ENCODE results near the gene TPGS1.

TPGS1 gene, protein sequence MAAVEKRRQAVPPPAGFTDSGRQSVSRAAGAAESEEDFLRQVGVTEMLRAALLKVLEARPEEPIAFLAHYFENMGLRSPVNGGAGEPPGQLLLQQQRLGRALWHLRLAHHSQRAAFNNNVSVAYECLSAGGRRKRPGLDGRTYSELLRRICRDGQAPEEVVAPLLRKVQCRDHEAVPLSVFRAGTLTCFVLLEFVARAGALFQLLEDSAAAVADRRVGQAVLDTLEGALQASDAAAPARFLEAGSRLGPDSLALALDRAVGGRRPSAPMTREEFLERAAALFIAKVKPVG

DNA sequence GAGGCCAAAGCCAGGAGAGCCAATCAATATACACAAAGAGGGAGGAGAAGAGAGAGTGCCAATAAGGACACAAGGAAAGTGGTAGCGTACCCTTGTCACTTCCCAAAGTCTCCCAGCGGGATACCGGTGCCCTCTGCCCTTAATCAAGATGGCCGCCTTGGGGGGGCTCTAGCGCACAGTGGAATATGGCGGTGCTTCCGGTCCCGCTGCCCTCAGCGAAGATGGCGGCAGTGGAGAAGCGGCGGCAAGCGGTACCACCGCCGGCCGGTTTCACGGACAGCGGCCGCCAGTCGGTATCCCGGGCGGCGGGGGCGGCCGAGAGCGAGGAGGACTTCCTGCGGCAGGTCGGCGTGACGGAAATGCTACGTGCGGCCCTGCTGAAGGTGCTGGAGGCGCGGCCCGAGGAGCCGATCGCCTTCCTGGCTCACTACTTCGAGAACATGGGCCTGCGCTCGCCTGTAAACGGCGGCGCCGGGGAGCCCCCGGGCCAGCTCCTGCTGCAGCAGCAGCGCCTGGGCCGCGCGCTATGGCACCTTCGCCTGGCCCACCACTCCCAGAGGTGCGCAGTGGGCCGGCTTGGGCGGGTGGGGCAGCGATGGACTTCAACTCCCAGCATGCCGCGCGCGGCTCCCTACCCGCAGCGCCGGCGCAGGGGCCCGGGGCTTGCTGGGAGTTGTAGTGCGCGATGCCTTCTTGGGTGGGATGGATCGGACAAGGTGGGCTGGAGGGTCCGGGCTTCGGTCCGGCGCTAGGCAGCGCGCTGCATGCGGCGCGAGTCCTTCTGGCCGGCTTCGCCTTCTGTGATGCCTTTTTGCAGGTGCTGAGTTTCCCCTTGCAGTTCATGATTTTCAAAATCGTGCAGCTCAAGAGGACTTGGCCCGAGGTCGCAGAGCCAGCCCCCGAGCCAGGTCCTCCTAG is at the start of gene TPGS1:
TPGS1 (plus strand) TSS at position 212 of the 918 bp plus-strand sequence; CDS start at position 222, 10 bp downstream.
- Mint-ChIP-seq H3K36me3 (no peaks in the 10 kb centered on the region), H3K27ac (peak within 1 kb of the TSS; percentile 100), H3K9me3 (ENCODE audit: low read depth) (no peaks in the 10 kb centered on the region), H3K27me3 (no peaks in the 10 kb centered on the region), H3K4me3 (peak within 1 kb of the TSS; percentile 92), H3K4me1 (ENCODE audit: low read depth) (peaks cover 41% of the 10 kb centered on the region)

DNA sequence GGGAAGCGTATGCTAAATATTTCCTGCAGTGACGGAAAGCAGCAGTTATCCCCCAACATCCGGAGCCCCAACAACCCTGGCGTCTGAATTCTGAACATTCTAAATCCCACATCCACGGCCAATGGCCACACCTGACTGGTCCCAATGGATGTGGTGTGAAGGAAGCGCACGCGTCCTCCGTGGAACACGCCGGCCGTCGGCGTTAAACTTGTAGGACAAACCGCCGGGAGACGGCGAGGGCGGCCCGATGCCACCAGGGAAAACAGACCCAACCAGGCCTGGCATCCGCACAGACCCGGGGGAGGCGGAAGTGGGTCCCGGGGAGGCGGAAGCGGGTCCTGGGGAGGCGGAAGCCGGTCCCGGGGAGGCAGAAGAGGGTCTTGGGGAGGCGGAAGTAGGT is 49.7 kb upstream of the TPGS1 start:
- Mint-ChIP-seq H3K4me3 (no peak overlapping the region), H3K36me3 (no peaks in the 10 kb centered on the region), H3K9me3 (ENCODE audit: low read depth) (no peaks in the 10 kb centered on the region), H3K27ac (no peak overlapping the region), H3K4me1 (ENCODE audit: low read depth) (peaks cover 12% of the 10 kb centered on the region), H3K27me3 (no peaks in the 10 kb centered on the region)

DNA sequence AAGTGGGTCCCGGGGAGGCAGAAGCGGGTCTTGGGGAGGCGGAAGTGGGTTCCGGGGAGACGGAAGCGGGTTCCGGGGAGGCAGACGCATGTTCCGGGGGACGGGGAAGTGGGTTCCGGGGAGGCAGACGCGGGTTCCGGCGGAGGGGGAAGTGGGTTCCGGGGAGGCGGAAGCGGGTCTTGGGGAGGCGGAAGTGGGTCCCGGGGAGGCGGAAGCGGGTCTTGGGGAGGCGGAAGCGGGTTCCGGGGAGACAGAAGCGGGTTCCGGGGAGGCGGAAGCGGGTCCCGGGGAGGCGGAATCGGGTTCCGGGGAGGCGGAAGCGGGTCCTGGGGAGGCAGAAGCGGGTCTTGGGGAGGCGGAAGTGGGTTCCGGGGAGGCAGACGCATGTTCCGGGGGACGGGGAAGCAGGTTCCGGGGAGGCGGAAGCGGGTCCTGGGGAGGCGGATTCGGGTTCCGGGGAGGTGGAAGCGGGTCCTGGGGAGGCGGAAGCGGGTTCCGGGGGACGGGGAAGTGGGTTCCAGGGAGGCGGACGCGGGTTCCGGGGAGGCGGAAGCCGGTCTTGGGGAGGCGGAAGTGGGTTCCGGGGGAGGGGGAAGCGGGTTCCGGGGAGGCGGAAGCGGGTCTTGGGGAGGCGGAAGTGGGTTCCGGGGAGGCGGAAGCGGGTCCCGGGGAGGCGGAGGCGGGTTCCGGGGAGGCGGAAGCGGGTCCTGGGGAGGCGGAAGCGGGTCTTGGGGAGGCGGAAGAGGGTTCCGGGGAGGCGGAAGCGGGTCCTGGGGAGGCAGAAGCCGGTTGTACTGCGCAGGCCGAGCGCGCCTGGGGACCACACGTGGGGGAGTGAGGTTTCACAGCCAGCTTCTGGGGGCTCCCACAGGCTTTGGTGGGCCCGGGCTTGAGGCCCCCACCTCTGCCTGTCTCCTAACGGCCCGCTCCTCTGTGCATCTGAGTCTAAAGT is 48.9 kb upstream of the TPGS1 start:
- Mint-ChIP-seq H3K27me3 (no peaks in the 10 kb centered on the region), H3K36me3 (no peaks in the 10 kb centered on the region), H3K4me3 (no peak overlapping the region), H3K27ac (no peak overlapping the region), H3K4me1 (ENCODE audit: low read depth) (peaks cover 12% of the 10 kb centered on the region), H3K9me3 (ENCODE audit: low read depth) (no peaks in the 10 kb centered on the region)

DNA sequence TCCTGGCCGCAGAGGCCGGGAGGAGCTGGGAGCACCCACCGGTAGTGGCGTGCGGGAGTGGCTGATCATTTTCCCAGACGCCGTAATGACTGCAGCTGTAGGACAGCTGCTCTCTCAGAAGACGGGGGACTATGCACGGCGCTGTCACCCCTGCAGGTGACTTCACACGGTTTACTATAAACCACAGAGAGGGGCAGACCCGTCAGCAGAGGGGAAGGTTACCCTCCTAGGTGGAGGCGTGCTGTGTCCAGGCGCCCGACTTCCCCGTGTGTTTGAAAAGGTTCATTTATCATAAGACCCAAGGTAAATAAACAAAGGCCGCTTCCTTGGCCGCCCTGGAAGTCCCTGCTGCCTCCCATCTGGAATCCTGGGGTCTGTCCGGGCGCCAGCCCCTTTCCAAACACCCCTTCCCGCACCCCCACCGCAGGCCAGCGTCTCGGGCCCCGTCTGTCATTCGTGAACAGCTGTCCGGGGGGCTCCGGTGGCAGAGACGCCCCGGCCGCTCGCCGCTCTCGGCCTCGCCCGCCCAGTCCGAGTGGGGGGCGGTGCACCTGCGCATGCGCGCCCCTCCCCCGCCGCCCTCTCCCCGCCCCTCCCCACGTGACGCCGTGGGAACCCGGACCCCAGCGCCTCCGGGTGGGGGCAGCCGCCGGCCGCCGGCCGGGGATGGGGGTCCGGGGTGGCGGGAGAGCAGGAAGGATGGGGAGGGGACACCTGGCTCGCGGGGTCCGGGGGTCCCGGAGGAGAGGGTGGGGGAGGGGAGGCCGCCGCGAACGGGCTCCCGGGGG is 47.4 kb upstream of the TPGS1 start:
- Mint-ChIP-seq H3K4me1 (ENCODE audit: low read depth) (peaks cover 12% of the 10 kb centered on the region), H3K27ac (no peak overlapping the region), H3K36me3 (no peaks in the 10 kb centered on the region), H3K27me3 (no peaks in the 10 kb centered on the region), H3K4me3 (peak overlapping the region; percentile 76), H3K9me3 (ENCODE audit: low read depth) (no peaks in the 10 kb centered on the region)

DNA sequence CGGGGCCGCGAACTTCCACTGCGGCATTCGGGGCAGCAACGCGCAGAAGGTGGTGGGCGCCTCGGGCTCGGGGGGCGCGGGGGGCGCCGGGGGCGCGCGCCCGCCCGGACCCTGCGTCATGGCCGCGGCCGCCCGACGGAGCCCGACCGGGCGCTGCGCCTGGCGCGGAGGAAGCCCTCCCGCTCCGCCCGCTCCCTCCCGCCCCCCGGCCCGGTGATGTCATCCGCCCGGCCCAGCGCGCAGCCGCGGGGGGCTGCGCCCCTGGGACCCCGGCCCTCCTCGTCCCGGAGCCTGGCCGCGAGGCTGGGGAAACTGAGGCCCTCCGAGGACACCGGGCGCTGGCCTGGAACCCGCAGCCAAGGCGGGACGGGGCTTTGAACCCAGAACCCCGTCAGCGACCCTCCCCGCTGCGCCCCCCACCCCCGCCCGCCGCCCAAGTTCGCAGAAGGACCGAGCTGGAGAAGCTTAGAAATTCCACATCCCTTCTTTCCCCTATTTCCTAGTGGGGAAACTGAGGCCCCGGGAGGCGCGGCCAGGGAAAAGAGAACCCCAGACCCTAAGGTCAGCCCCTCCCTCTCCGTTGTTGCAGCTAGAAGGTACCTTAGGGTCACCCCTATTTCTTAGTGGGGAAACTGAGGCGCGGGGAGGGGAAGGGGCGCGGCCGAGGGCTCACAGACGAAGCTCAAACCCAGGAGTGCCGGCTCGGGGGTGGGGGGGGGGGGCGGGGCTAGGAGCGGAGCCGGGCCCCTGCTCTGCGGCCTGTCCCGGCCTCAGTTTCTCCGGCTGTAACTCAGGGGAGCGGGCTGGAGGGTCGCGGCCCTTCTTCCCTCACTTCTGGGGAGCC is 46.2 kb upstream of the TPGS1 start, which contains the start of gene SHC2:
SHC2 (minus strand) TSS at position 157 of the 844 bp plus-strand sequence; CDS start at position 120, 37 bp downstream.
- H3K27ac Mint-ChIP-seq = no peak within 1 kb of the TSS
- no peaks in the 10 kb centered on the region for H3K9me3 Mint-ChIP-seq (ENCODE audit: low read depth)

DNA sequence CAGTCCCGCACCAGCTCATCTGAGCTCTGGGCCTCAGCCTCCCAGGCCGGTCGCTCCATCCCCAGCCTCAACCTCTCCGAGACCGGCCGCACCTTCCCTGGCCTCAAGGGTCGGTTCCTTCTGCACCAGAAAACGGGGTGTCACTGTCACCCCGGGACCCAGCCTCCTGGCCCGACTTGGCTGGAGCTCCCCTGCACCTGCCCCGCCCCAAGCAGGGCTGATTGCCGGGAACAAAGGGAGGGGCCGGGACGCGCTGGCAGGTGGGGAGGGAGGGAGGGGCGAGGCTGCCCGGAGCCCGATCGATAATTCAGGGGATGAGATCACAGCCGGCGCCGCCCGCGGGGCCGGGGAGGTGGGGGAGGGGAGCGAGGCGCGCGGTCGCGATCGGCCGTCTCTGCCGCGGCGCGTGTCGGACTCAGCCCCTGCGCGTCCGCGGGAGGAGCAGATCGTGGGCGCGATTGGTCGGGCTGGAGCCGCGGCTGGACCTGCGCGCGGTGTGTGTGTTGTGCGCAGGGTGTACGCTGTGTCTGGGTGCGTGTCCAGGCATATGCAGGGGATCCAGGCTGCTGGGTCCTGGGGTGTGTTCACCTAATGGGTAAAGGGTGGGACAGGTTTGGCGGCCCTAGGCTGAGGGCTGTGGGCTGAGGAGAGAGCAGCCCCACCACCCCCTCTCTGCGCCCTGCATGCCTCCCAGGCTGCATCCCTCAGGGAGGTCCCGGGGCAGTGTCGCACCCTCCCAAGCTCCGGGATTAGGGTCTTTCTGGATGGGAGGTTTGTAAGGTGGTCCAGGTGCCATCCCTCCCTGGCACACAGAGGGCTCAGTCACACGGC is 45.4 kb upstream of the TPGS1 start:
- Mint-ChIP-seq H3K4me1 (ENCODE audit: low read depth) (peaks cover 12% of the 10 kb centered on the region), H3K36me3 (no peaks in the 10 kb centered on the region), H3K27me3 (no peaks in the 10 kb centered on the region), H3K27ac (no peak overlapping the region), H3K9me3 (ENCODE audit: low read depth) (no peaks in the 10 kb centered on the region), H3K4me3 (peak overlapping the region; percentile 73)

More for the DNA sequence above, 46.2 kb upstream of the TPGS1 start, which contains the start of gene SHC2:
- H3K4me3 Mint-ChIP-seq = peak within 1 kb of the TSS; percentile 76
- no peaks in the 10 kb centered on the region for H3K27me3 Mint-ChIP-seq
- H3K4me1 Mint-ChIP-seq (ENCODE audit: low read depth) = peaks cover 12% of the 10 kb centered on the region
- no peaks in the 10 kb centered on the region for H3K36me3 Mint-ChIP-seq

DNA sequence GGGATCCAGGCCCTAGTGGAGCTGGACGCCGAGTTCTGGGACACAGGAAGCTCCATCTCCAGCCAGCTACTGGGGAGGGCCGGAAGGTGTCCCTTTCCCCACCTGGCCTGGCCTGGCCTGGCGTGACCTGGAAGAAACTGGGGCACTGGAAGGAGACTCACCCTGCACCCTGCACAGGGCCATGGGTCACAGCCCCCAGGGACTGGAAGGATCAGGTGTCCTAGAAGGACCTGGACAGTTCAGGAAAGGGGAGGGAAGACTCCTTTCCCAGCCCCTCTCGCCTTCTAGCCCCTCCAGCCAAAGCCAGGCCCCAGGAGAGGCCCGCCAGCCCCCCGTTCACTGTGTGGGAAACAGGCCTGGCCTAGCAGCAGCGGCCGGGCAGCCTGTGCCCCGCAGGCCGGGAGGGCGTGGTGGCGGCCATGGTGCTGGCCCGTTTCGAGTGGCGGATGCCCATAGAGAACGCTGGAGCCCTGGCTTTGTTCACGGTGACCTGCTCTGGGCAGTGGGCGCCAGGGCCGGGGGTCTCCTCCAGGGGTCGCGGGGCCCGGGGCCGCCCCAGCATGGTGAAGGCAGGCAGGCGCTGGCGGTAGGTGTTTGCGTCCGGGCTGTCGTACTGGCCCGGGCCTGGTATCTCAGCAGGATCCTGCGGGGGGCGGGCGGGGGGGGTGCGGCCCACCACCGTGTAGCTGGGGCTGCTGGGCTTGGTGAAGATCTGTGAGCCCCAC is 43.7 kb upstream of the TPGS1 start:
- peaks cover 7% of the 10 kb centered on the region for H3K4me1 Mint-ChIP-seq (ENCODE audit: low read depth)
- no peak overlapping the region for H3K4me3 Mint-ChIP-seq
- no peaks in the 10 kb centered on the region for H3K27me3 Mint-ChIP-seq
- H3K27ac Mint-ChIP-seq = no peak overlapping the region
- no peaks in the 10 kb centered on the region for H3K36me3 Mint-ChIP-seq
- H3K9me3 Mint-ChIP-seq (ENCODE audit: low read depth) = no peaks in the 10 kb centered on the region

DNA sequence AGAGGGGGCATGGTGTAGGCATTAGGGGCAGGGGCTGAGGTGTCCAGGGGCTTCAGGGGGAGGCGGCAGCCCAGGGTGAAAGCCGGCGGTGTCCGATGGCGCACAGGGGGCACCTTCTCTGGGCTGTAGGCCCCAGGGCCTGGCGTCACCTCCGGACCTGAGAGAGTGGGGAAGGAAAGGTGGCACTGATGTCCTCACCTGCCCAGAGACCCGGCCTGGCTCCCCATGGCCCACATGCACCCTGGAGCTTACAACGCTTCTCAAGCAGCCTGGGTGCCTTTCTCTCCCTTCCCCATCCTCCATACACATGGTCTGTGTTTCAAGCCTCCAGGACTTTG is 43.1 kb upstream of the TPGS1 start:
- H3K4me1 Mint-ChIP-seq (ENCODE audit: low read depth) = peaks cover 7% of the 10 kb centered on the region
- no peak overlapping the region for H3K27ac Mint-ChIP-seq
- H3K4me3 Mint-ChIP-seq = no peak overlapping the region
- no peaks in the 10 kb centered on the region for H3K27me3 Mint-ChIP-seq
- H3K36me3 Mint-ChIP-seq = no peaks in the 10 kb centered on the region
- H3K9me3 Mint-ChIP-seq (ENCODE audit: low read depth) = no peaks in the 10 kb centered on the region

DNA sequence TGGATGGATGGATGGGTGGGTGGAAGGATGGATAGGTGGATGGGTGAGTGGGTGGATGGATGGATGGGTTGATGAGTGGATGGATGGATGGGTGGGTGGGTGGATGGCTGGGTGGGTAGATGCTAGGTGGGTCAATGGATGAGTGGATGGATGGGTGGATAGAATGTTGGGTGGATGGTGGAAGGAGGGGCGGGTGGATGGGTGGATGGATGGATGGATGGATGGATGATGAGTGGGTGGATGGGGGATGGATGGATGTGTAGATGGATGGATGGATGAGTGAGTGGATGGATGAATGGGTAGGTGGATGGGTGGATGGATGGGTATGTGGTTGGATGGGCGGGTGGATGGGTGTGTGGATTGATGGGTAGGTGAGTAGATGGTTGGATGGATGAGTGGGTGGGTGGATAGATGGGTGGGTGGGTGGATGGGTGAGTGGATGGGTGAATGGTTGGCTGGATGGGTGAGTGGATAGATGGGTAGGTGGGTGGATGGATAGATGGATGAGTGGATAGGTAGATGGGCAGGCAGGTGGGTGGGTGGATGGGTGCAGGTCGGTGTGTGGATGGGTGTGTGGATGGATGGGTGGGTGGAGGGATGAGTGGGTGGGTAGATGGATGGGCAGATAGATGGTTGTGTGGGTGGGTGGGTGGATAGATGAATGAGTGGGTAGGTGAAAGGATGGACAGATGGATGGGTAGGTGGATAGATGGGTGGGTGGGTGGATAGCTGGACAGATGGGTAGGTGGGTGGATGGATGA is 42.1 kb upstream of the TPGS1 start:
- Mint-ChIP-seq H3K9me3 (ENCODE audit: low read depth) (no peaks in the 10 kb centered on the region), H3K4me3 (no peak overlapping the region), H3K36me3 (no peaks in the 10 kb centered on the region)

DNA sequence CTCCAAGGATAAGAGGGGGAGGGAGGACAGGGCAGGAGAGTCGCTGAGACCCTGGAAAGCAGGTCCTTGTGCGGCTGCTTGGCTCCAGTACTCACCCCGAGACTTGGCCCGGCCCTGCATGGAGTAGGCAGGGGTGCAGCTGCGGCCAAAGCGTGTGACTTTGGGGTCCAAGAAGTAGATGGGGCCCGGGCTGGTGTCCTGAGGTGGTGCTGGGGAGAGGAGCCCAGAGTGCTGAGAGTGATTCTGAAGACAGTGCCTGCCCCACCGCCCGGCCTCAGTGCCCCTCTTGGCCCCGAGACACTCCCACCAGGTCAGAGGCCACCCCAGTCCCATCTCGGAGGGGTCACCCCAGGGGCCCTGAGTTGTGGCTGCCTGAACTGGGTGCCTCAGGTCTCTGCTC is 39.7 kb upstream of the TPGS1 start:
- Mint-ChIP-seq H3K36me3 (no peaks in the 10 kb centered on the region), H3K27me3 (no peaks in the 10 kb centered on the region), H3K9me3 (ENCODE audit: low read depth) (no peaks in the 10 kb centered on the region), H3K4me3 (no peak overlapping the region), H3K27ac (no peak overlapping the region), H3K4me1 (ENCODE audit: low read depth) (no peaks in the 10 kb centered on the region)

More for the DNA sequence above, 42.1 kb upstream of the TPGS1 start:
- Mint-ChIP-seq H3K4me1 (ENCODE audit: low read depth) (peaks cover 2% of the 10 kb centered on the region), H3K27me3 (no peaks in the 10 kb centered on the region), H3K27ac (no peak overlapping the region)

DNA sequence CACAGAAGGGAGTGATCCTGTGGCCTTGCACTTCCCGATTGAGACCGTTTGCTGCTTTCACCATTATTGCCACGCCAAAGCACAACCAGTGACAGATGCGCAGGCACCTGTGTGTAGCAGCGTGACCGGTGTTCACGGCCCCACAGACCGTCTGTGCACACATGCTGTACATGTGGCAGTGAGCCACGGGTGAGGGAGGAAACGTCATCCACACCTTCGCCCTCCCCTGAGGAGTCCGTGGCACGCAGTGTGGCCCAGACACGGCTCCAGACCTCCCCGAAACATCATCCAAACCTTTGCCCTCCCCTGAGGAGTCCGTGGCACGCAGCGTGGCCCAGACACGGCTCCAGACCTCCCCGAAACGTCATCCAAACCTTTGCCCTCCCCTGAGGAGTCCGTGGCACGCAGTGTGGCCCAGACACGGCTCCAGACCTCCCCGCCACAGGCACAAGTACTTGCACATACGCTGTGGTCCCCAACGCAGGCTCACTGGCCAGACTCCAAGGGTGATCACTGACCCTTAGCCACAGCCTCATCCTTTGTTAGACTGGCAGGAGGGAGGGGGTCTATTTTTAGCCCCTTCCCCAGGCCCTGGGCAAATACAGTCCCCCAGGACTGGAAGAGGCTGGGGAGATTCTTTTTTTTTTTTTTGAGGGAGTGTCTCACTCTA is 38.6 kb upstream of the TPGS1 start:
- Mint-ChIP-seq H3K27ac (no peak overlapping the region), H3K36me3 (no peaks in the 10 kb centered on the region)

More for the DNA sequence above, 38.6 kb upstream of the TPGS1 start:
- H3K9me3 Mint-ChIP-seq (ENCODE audit: low read depth) = no peaks in the 10 kb centered on the region
- no peaks in the 10 kb centered on the region for H3K27me3 Mint-ChIP-seq
- no peaks in the 10 kb centered on the region for H3K4me1 Mint-ChIP-seq (ENCODE audit: low read depth)
- H3K4me3 Mint-ChIP-seq = no peak overlapping the region

All from activated naive CD8-positive, alpha-beta T cell (primary cell).